RWPE1 (cell line): ENCODE measurements around the gene CYTIP.
"Not testable (repeated sequence)": the region's sequence is repeated elsewhere in the genome, so short reads cannot be mapped to it uniquely, and the experiment has no call there.

Experiments
- CTCF ChIA-PET: fragments of 350-600 bp; sonication (Branson Sonifier 250); formaldehyde crosslinking; extraction: SDS; loops from one replicate; lab custom pipeline; 2021; lab: Yijun Ruan, JAX
- POLR2A ChIA-PET: fragments of 400-600 bp; formaldehyde crosslinking; extraction: SDS; loops from one replicate; lab custom pipeline; 2020; ENCODE audit warnings: antibody characterized with exemption; ENCODE audit not compliant: low non-redundant PET; lab: Yijun Ruan, JAX
- DNase-seq: peaks from one replicate; pipeline ENCODE4 v3.0.0; 2012; ENCODE audit warnings: low spot score
- H3K27ac ChIP-seq: fragments of 450-650 bp; 2 replicates; pipeline ENCODE4 v1.5.1; 2017
- TF ChIP-seq, protein P1 (sequence below): fragments of 450-650 bp; conservative IDR thresholded peaks from 2 replicates; pipeline ENCODE4 v1.5.1; 2017; ENCODE audit warnings: low read depth, mild to moderate bottlenecking

Gene CYTIP

DNA sequence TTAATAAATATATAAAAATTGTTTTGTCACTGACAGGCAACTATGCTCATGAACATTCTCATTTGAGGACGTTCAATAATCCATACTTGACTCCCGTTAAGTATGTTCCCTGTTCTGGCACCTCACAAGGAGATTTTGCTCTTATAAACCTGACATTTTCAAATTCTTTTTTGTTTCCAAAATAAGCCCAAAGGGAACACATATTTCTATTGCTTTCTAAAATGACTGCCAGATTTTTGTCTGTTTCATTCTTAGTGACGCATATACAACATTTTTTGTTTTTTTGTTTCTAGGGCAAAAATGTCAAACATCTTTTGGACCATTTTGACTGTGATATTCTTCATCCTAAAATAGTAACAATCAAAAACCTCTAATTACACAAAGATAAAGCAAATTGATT, 50.5 kb downstream of the CYTIP start:
- TF ChIP-seq, protein P1, sequence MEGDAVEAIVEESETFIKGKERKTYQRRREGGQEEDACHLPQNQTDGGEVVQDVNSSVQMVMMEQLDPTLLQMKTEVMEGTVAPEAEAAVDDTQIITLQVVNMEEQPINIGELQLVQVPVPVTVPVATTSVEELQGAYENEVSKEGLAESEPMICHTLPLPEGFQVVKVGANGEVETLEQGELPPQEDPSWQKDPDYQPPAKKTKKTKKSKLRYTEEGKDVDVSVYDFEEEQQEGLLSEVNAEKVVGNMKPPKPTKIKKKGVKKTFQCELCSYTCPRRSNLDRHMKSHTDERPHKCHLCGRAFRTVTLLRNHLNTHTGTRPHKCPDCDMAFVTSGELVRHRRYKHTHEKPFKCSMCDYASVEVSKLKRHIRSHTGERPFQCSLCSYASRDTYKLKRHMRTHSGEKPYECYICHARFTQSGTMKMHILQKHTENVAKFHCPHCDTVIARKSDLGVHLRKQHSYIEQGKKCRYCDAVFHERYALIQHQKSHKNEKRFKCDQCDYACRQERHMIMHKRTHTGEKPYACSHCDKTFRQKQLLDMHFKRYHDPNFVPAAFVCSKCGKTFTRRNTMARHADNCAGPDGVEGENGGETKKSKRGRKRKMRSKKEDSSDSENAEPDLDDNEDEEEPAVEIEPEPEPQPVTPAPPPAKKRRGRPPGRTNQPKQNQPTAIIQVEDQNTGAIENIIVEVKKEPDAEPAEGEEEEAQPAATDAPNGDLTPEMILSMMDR, result no peak
- no peak for DNase-seq
- POLR2A ChIA-PET, result no interaction called here
- H3K27ac ChIP-seq, result no peak overlapping the region
- CTCF ChIA-PET, result no interaction called here

DNA sequence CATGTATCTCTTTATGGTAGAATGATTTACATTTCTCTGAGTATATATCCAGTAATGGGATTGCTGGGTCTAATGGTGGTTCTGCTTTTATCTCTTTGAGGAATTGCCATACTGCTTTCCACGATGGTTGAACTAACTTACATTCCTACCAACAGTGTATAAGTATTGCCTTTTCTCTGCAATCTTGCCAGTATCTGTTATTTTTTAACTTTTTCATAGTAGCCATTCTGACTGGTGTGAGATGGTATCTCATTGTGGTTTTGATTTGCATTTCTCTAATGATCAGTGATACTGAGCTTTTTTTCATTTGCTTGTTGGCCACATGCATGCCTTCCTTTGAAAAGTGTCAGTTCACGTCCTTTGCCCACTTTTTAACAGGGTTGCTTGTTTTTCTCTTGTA, 55.1 kb downstream of the CYTIP start:
- DNase-seq, result no peak
- ChIA-PET POLR2A (no interaction called here), CTCF (no interaction called here)
- TF ChIP-seq, protein P1, result no peak
- no peak overlapping the region for H3K27ac ChIP-seq

DNA sequence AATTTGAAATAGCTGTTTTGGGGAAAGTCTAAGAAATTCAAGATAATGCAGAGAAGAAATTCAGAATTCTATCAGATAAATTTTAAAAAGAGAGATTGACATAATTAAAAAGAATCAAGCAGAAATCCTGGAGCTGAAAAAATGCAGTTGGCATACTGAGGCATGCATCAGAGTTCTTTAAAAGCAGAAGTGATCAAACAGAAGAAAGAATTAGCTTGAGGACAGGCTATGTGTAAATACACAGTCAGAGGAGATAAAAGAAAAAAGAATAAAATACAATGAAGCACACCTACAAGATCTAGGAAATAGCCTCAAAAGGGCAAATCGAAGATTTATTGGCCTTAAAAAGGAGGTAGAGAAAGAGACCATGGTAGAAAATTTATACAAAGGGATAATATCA, 57.1 kb downstream of the CYTIP start:
- DNase-seq, result no peak
- POLR2A ChIA-PET, result no interaction called here
- TF ChIP-seq, protein P1, result no peak
- CTCF ChIA-PET, result no interaction called here
- H3K27ac ChIP-seq, result no peak overlapping the region

DNA sequence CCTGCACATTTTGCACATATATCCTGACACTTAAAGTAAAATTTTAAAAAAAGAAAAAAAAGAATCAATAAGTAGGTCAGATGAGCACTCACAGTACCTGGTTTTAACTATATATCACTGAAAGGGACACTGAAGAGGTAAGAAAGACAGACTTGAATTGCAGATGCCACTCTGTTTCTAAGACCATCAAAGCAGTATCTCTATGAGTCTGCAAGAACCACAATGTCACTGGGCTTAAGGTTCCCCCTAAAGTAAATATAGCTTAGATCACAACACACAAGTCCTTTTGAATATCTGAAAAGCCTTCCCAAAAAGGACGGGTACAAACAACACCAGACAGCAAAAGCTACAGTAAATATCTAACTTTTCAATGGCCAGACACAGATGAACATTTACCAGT, 57.6 kb downstream of the CYTIP start:
- POLR2A ChIA-PET, result no interaction called here
- TF ChIP-seq, protein P1, result no peak
- CTCF ChIA-PET, result no interaction called here
- H3K27ac ChIP-seq, result no peak overlapping the region
- DNase-seq, result no peak

DNA sequence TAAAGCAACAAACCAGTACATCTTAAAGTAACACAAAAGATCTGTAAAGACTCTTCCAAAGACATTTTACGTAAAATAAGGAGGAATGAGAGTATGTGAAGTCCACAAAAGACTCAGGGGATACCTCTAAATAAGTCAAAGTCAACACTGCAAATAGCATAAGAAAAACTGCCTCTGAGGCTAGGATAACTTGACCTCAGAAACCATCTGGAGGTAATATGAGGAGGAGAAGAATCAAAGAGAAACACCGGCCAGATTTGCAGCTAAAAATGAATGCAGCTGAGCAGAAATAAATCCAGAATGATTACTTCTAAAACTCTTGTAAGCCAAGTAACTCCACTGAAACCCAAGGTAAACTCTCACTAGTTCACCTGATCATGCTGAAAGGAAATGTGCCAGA, 66.0 kb downstream of the CYTIP start:
- no peak for DNase-seq
- no peak overlapping the region for H3K27ac ChIP-seq
- TF ChIP-seq, protein P1, result no peak
- POLR2A ChIA-PET, result no interaction called here
- CTCF ChIA-PET, result no interaction called here

DNA sequence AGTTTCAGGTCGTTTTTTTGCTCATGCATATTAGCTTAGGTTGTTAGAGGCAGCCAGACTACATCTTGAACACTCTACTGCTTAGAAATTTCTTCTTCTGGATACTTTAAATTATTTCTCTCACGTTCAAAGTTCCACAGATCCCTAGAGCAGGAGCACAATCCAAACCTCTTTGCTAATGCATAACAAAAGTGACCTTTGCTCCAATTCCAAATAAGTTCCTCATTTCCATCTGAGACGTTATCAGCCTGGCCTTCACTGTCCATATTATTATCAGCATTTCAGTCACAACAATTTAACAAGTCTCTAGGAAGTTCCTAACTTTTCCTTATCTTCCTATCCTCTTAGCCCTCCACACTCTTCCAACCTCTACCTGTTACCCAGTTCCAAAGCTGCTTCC, 67.8 kb downstream of the CYTIP start:
- POLR2A ChIA-PET, result no interaction called here
- CTCF ChIA-PET, result no interaction called here
- no peak for DNase-seq
- TF ChIP-seq, protein P1, result no peak
- H3K27ac ChIP-seq, result no peak overlapping the region

DNA sequence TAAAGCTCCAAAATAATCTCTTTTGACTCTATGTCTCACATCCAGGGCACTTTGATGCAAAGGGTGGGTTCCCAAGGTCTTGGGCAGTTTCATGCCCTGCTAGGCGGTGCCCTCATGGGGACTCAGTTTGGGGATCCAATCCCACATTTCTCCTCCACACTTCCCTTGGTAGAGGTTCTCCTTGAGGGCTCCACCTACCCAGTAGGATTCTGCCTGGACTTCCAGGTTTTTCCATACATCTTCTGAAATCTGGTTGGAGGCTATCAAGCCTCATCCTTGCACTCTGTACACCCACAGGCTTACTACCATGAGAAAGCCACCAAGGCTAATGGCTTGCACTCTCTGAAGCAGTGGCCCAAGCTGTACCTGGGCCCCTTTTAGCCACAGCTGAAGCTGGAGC, 68.5 kb downstream of the CYTIP start:
- CTCF ChIA-PET, result no interaction called here
- no peak for DNase-seq
- no peak overlapping the region for H3K27ac ChIP-seq
- POLR2A ChIA-PET, result no interaction called here
- TF ChIP-seq, protein P1, result no peak

DNA sequence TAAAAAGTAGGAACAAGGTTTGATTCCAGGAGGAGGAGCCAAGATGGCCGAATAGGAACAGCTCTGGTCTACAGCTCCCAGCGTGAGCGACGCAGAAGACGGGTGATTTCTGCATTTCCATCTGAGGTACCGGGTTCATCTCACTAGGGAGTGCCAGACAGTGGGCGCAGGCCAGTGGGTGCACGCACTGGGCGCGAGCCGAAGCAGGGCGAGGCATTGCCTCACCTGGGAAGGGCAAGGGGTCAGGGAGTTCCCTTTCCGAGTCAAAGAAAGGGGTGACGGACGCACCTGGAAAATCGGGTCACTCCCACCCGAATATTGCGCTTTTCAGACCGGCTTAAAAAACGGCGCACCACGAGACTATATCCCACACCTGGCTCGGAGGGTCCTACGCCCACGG, 75.4 kb downstream of the CYTIP start:
- CTCF ChIA-PET, DNase-seq, H3K27ac ChIP-seq, POLR2A ChIA-PET: not testable (repeated sequence)
